ENCODE measurements around the gene RBBP4.

GRCh38 chr1:32613472-32613871 is 37.5 kb upstream of the RBBP4 start:
- TF ChIP-seq CTCF (IDR thresholded peaks at IDR 0.05 in 2 of 3, conservative IDR thresholded peaks at IDR 0.05 in 1 of 3; ENCODE audit: borderline replicate concordance in 1 of 3, insufficient read depth in 1 of 3, low read depth in 2 of 3, low read length in 2 of 3) (no peak), POLR2A (IDR thresholded peaks at IDR 0.05; ENCODE audit: borderline replicate concordance, extremely low read depth, insufficient read depth, insufficient read length) (no peak), ZBTB33 (IDR thresholded peaks at IDR 0.05; ENCODE audit: extremely low read depth, insufficient replicate concordance, low read length) (no peak), SRF (IDR thresholded peaks at IDR 0.05; ENCODE audit: low read depth) (no peak), ZNF274 (IDR thresholded peaks at IDR 0.05; ENCODE audit: low read depth, low read length) (no peak), RAD21 (IDR thresholded peaks at IDR 0.05; ENCODE audit: low read depth) (no peak)

All from HCT116 (cell line).